Measurements from ENCODE around the gene PLD5. TPM values are rescaled to one million over a fixed set of nuclear protein-coding genes. Genes with fewer than 3 reads are reported as not detected.
"Not testable (repeated sequence)": the region's sequence is repeated elsewhere in the genome, so short reads cannot be mapped to it uniquely, and the experiment has no call there.

The PLD5 gene
- total RNA-seq, 2 experiments from 2014 or later: not detected

GRCh38 chr1:242197907-242198820, 326.3 kb downstream of the PLD5 start:
- DNase-seq (no peak), ATAC-seq (no peak)
- Mint-ChIP-seq H3K4me3 (no peak overlapping the region), H3K4me1 (ENCODE audit: low read depth) (no peaks in the 10 kb centered on the region), H3K27ac (no peak overlapping the region), H3K9me3 (ENCODE audit: insufficient read depth) (no peaks in the 10 kb centered on the region), H3K27me3 (ENCODE audit: low read depth) (no peaks in the 10 kb centered on the region), H3K36me3 (ENCODE audit: low read depth) (no peaks in the 10 kb centered on the region)
- ChIA-PET CTCF (no interaction called here), POLR2A (no interaction called here)

GRCh38 chr1:242196914-242197313, 327.6 kb downstream of the PLD5 start:
- Mint-ChIP-seq H3K27me3 (ENCODE audit: low read depth) (no peaks in the 10 kb centered on the region), H3K27ac (no peak overlapping the region), H3K36me3 (ENCODE audit: low read depth) (no peaks in the 10 kb centered on the region), H3K9me3 (ENCODE audit: insufficient read depth) (no peaks in the 10 kb centered on the region), H3K4me3 (no peak overlapping the region), H3K4me1 (ENCODE audit: low read depth) (no peaks in the 10 kb centered on the region)
- ChIA-PET CTCF (no interaction called here), POLR2A (no interaction called here)
- ATAC-seq: no peak
- DNase-seq: no peak

- Mint-ChIP-seq H3K4me3 (no peak overlapping the region), H3K27ac (no peak overlapping the region), H3K36me3 (ENCODE audit: low read depth) (no peaks in the 10 kb centered on the region), H3K27me3 (ENCODE audit: low read depth) (no peaks in the 10 kb centered on the region), H3K9me3 (ENCODE audit: insufficient read depth) (no peaks in the 10 kb centered on the region), H3K4me1 (ENCODE audit: low read depth) (no peaks in the 10 kb centered on the region)
- no peak for ATAC-seq
- ChIA-PET POLR2A (no interaction called here), CTCF (no interaction called here)
- no peak for DNase-seq
Observed at GRCh38 chr1:242196101-242196500, 328.4 kb downstream of the PLD5 start.

GRCh38 chr1:242189591-242189990, 334.9 kb downstream of the PLD5 start:
- ATAC-seq (no peak), DNase-seq (no peak)
- POLR2A ChIA-PET: no interaction called here
- Mint-ChIP-seq H3K36me3 (ENCODE audit: low read depth) (no peaks in the 10 kb centered on the region), H3K27ac (no peak overlapping the region), H3K27me3 (ENCODE audit: low read depth) (no peaks in the 10 kb centered on the region), H3K4me3 (no peak overlapping the region), H3K9me3 (ENCODE audit: insufficient read depth) (no peaks in the 10 kb centered on the region), H3K4me1 (ENCODE audit: low read depth) (no peaks in the 10 kb centered on the region)
- CTCF ChIA-PET: no interaction called here

GRCh38 chr1:242187816-242188215, 336.7 kb downstream of the PLD5 start:
- Mint-ChIP-seq H3K36me3 (ENCODE audit: low read depth) (no peaks in the 10 kb centered on the region), H3K4me1 (ENCODE audit: low read depth) (no peaks in the 10 kb centered on the region)
- no peak for ATAC-seq

GRCh38 chr1:242187171-242187570, 337.3 kb downstream of the PLD5 start:
- ATAC-seq: no peak
- Mint-ChIP-seq H3K4me1 (ENCODE audit: low read depth) (no peaks in the 10 kb centered on the region), H3K27ac (no peak overlapping the region), H3K4me3 (no peak overlapping the region), H3K36me3 (ENCODE audit: low read depth) (no peaks in the 10 kb centered on the region), H3K27me3 (ENCODE audit: low read depth) (no peaks in the 10 kb centered on the region), H3K9me3 (ENCODE audit: insufficient read depth) (no peaks in the 10 kb centered on the region)
- ChIA-PET POLR2A (no interaction called here), CTCF (no interaction called here)
- no peak for DNase-seq

More at GRCh38 chr1:242187816-242188215, 336.7 kb downstream of the PLD5 start:
- Mint-ChIP-seq H3K27ac (no peak overlapping the region), H3K9me3 (ENCODE audit: insufficient read depth) (no peaks in the 10 kb centered on the region), H3K4me3 (no peak overlapping the region), H3K27me3 (ENCODE audit: low read depth) (no peaks in the 10 kb centered on the region)
- ChIA-PET POLR2A (no interaction called here), CTCF (no interaction called here)
- no peak for DNase-seq

- POLR2A ChIA-PET: no interaction called here
Observed at GRCh38 chr1:242185731-242186130, 338.8 kb downstream of the PLD5 start.

GRCh38 chr1:242184955-242185354, 339.5 kb downstream of the PLD5 start:
- CTCF ChIA-PET: no interaction called here
- Mint-ChIP-seq H3K27ac (no peak overlapping the region), H3K4me3 (no peak overlapping the region), H3K9me3 (ENCODE audit: insufficient read depth) (no peaks in the 10 kb centered on the region), H3K27me3 (ENCODE audit: low read depth) (no peaks in the 10 kb centered on the region), H3K36me3 (ENCODE audit: low read depth) (no peaks in the 10 kb centered on the region), H3K4me1 (ENCODE audit: low read depth) (no peaks in the 10 kb centered on the region)
- POLR2A ChIA-PET: no interaction called here
- ATAC-seq (no peak), DNase-seq (no peak)

More at GRCh38 chr1:242185731-242186130, 338.8 kb downstream of the PLD5 start:
- Mint-ChIP-seq H3K9me3 (ENCODE audit: insufficient read depth) (no peaks in the 10 kb centered on the region), H3K4me1 (ENCODE audit: low read depth) (no peaks in the 10 kb centered on the region), H3K4me3 (no peak overlapping the region), H3K36me3 (ENCODE audit: low read depth) (no peaks in the 10 kb centered on the region), H3K27ac (no peak overlapping the region), H3K27me3 (ENCODE audit: low read depth) (no peaks in the 10 kb centered on the region)
- ATAC-seq: no peak
- CTCF ChIA-PET: no interaction called here
- DNase-seq: no peak

- H3K9me3 Mint-ChIP-seq (ENCODE audit: insufficient read depth); ATAC-seq; H3K4me1 Mint-ChIP-seq (ENCODE audit: low read depth); DNase-seq; H3K27ac Mint-ChIP-seq; H3K36me3 Mint-ChIP-seq (ENCODE audit: low read depth); POLR2A ChIA-PET; H3K4me3 Mint-ChIP-seq; H3K27me3 Mint-ChIP-seq (ENCODE audit: low read depth); CTCF ChIA-PET: not testable (repeated sequence)
Observed at GRCh38 chr1:242179767-242180166, 344.7 kb downstream of the PLD5 start.

GRCh38 chr1:242178924-242179708, 345.4 kb downstream of the PLD5 start:
- ChIA-PET POLR2A (no interaction called here), CTCF (no interaction called here)
- no peak for DNase-seq
- Mint-ChIP-seq H3K27me3 (ENCODE audit: low read depth) (no peaks in the 10 kb centered on the region), H3K9me3 (ENCODE audit: insufficient read depth) (peaks cover 10% of the 10 kb centered on the region), H3K27ac (no peak overlapping the region), H3K36me3 (ENCODE audit: low read depth) (no peaks in the 10 kb centered on the region), H3K4me3 (no peak overlapping the region), H3K4me1 (ENCODE audit: low read depth) (no peaks in the 10 kb centered on the region)
- ATAC-seq: no peak

GRCh38 chr1:242178436-242178835, 346.1 kb downstream of the PLD5 start:
- Mint-ChIP-seq H3K36me3 (ENCODE audit: low read depth) (no peaks in the 10 kb centered on the region), H3K27ac (no peak overlapping the region), H3K27me3 (ENCODE audit: low read depth) (no peaks in the 10 kb centered on the region), H3K4me1 (ENCODE audit: low read depth) (no peaks in the 10 kb centered on the region), H3K4me3 (no peak overlapping the region), H3K9me3 (ENCODE audit: insufficient read depth) (peaks cover 10% of the 10 kb centered on the region)
- POLR2A ChIA-PET: no interaction called here
- CTCF ChIA-PET: no interaction called here
- no peak for DNase-seq
- ATAC-seq: no peak

GRCh38 chr1:242162140-242162539, 362.4 kb downstream of the PLD5 start:
- Mint-ChIP-seq H3K36me3 (ENCODE audit: low read depth) (no peaks in the 10 kb centered on the region), H3K9me3 (ENCODE audit: insufficient read depth) (no peaks in the 10 kb centered on the region), H3K4me3 (no peak overlapping the region), H3K27me3 (ENCODE audit: low read depth) (no peaks in the 10 kb centered on the region), H3K27ac (no peak overlapping the region), H3K4me1 (ENCODE audit: low read depth) (no peaks in the 10 kb centered on the region)
- ChIA-PET POLR2A (no interaction called here), CTCF (no interaction called here)
- ATAC-seq: no peak
- no peak for DNase-seq
